GM20000 (cell line): ENCODE measurements around the gene PLXNC1.

Experiments used
- DNase-seq: peaks from one replicate; pipeline ENCODE4 v3.0.0; 2012; ENCODE audit warnings: low spot score
- CTCF ChIP-seq: IDR thresholded peaks from 2 replicates; pipeline ENCODE4 v1.5.1; 2012; ENCODE audit warnings: mild to moderate bottlenecking, control low read depth; ENCODE audit errors: extremely low read depth, missing control alignments

The PLXNC1 gene

GRCh38 chr12:94287245-94287628, 138.9 kb downstream of the PLXNC1 start:
- no peak for DNase-seq
- no peak for TF ChIP-seq CTCF

GRCh38 chr12:94289461-94290312, 141.3 kb downstream of the PLXNC1 start:
- no peak for DNase-seq
- no peak for TF ChIP-seq CTCF

- no peak for TF ChIP-seq CTCF
- no peak for DNase-seq
Observed at GRCh38 chr12:94290353-94290752, 142.0 kb downstream of the PLXNC1 start.

GRCh38 chr12:94297096-94297699, 148.8 kb downstream of the PLXNC1 start:
- DNase-seq: no peak
- TF ChIP-seq CTCF: no peak

GRCh38 chr12:94297876-94298505, 149.6 kb downstream of the PLXNC1 start:
- no peak for DNase-seq
- no peak for TF ChIP-seq CTCF

- no peak for DNase-seq
Observed at GRCh38 chr12:94299846-94300245, 151.5 kb downstream of the PLXNC1 start.

More at GRCh38 chr12:94299846-94300245, 151.5 kb downstream of the PLXNC1 start:
- no peak for TF ChIP-seq CTCF
